GM12891 (cell line): ENCODE data around the gene IQGAP2.

ENCODE experiments used
- POLR2A ChIP-seq: IDR thresholded peaks from 2 replicates; pipeline ENCODE4 v1.6.1; 2011; ENCODE audit warnings: low read depth, low read length, control low read depth
- POLR2AphosphoS5 ChIP-seq: IDR thresholded peaks from 2 replicates; pipeline ENCODE4 v1.6.1; 2011; ENCODE audit warnings: low read depth, low read length, control low read depth
- SPI1 ChIP-seq: IDR thresholded peaks from 2 replicates; pipeline ENCODE4 v1.6.1; 2011; ENCODE audit warnings: low read depth, low read length, control low read depth

GRCh38 chr5:76445063-76445462 is 42.0 kb downstream of the IQGAP2 start:
- TF ChIP-seq POLR2A: no peak
- TF ChIP-seq SPI1: no peak
- no peak for TF ChIP-seq POLR2AphosphoS5
